WERI-Rb-1 (cell line): ENCODE measurements around the gene CDKL4.
"Not testable (repeated sequence)": the region's sequence is repeated elsewhere in the genome, so short reads cannot be mapped to it uniquely, and the experiment has no call there.

Source experiments
- DNase-seq: peaks from one replicate; pipeline ENCODE4 v3.0.0-alpha.2; 2020
- H3K27ac ChIP-seq: fragments of 250-450 bp; sonication (Bioruptor Pico); 2 replicates; pipeline ENCODE4 v1.5.1; 2020; ENCODE audit warnings: mild to moderate bottlenecking, moderate library complexity
- H3K27me3 ChIP-seq: fragments of 250-450 bp; sonication (Bioruptor Pico); 2 replicates; pipeline ENCODE4 v1.5.1; 2021; ENCODE audit warnings: mild to moderate bottlenecking, low read depth, moderate library complexity; ENCODE audit not compliant: insufficient read depth, severe bottlenecking
- H3K36me3 ChIP-seq: fragments of 250-450 bp; sonication (Bioruptor Pico); 2 replicates; pipeline ENCODE4 v1.5.1; 2020; ENCODE audit warnings: mild to moderate bottlenecking, moderate library complexity
- H3K4me3 ChIP-seq: 2 replicates; pipeline ENCODE4 v1.5.1; 2011; ENCODE audit warnings: low read depth, mild to moderate bottlenecking, control low read depth, low read length
- H3K9me3 ChIP-seq: fragments of 250-450 bp; sonication (Bioruptor Pico); 2 replicates; pipeline ENCODE4 v1.5.1; 2021; ENCODE audit warnings: mild to moderate bottlenecking, moderate library complexity; ENCODE audit not compliant: severe bottlenecking
- TF ChIP-seq, protein P1 (sequence below): IDR thresholded peaks from 2 replicates; pipeline ENCODE4 v1.5.1; 2011; ENCODE audit warnings: low read depth, mild to moderate bottlenecking, control low read depth, inconsistent platforms, low read length

The CDKL4 gene

DNA sequence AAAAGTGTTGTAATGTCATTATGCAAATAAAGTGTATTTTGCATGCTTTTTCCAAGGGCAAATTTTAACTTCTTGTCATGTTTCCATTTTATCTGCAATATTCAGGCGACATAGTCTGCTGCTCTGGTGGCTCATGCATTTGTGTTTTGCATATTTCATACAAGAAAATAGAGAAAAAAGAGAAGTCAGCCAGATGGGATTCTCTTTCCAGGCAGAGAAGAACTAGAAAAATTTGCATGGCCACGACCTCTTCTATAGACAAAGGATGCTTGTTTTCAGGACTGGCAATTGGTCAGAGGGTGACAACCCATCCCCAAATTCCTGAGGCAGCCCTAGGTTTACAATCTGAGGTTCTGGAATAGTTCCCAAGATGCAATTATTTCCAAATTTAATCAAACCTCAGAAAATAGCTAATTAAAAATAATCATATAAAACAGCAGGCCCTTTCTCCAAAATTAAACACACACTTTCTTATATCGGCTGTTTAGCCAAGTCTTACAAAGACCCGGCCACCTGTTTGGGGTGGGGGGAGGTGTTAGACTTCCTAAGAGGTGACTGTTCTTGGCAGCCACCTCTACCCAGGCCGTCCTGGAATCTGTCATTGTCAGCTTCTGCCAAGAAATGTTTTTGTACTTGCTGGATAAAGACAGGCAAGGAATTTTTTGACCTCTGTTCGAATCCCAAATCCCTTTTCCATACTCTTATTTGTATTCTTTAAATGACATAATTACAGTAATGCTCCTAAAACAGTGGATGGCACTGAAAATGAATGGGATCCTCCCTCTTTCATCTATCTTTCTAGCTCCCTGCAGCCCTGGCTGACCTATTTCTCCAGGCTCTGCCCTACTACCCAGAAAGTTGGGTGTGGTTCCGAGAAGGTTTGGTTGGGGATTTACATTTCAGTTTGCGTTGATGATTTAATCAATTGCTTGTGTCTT, 102.2 kb downstream of the CDKL4 start:
- no peak for DNase-seq
- Histone ChIP-seq H3K36me3 (no peaks in the 10 kb centered on the region), H3K9me3 (no peaks in the 10 kb centered on the region), H3K27ac (no peak overlapping the region), H3K4me3 (no peak overlapping the region), H3K27me3 (no peaks in the 10 kb centered on the region)
- TF ChIP-seq, protein P1, sequence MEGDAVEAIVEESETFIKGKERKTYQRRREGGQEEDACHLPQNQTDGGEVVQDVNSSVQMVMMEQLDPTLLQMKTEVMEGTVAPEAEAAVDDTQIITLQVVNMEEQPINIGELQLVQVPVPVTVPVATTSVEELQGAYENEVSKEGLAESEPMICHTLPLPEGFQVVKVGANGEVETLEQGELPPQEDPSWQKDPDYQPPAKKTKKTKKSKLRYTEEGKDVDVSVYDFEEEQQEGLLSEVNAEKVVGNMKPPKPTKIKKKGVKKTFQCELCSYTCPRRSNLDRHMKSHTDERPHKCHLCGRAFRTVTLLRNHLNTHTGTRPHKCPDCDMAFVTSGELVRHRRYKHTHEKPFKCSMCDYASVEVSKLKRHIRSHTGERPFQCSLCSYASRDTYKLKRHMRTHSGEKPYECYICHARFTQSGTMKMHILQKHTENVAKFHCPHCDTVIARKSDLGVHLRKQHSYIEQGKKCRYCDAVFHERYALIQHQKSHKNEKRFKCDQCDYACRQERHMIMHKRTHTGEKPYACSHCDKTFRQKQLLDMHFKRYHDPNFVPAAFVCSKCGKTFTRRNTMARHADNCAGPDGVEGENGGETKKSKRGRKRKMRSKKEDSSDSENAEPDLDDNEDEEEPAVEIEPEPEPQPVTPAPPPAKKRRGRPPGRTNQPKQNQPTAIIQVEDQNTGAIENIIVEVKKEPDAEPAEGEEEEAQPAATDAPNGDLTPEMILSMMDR, result no peak

DNA sequence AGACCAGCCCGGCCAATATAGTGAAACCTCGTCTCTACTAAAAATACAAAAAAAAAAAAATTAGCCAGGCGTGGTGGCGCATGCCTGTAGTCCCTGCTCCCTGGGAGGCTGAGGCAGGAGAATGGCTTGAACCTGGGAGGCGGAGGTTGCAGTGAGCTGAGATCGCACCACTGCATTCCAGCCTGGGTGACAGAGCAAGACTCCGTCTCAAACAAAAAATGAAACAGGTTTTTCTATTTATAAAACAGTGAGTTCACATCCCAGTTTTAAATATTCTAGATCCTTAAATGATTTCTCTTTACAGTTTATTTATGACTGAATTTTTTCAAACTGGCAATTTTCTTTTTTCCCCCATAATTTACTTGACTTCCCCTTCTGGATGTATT, 102.8 kb downstream of the CDKL4 start:
- H3K4me3 ChIP-seq, H3K9me3 ChIP-seq, H3K27ac ChIP-seq, H3K36me3 ChIP-seq, DNase-seq, H3K27me3 ChIP-seq: not testable (repeated sequence)

DNA sequence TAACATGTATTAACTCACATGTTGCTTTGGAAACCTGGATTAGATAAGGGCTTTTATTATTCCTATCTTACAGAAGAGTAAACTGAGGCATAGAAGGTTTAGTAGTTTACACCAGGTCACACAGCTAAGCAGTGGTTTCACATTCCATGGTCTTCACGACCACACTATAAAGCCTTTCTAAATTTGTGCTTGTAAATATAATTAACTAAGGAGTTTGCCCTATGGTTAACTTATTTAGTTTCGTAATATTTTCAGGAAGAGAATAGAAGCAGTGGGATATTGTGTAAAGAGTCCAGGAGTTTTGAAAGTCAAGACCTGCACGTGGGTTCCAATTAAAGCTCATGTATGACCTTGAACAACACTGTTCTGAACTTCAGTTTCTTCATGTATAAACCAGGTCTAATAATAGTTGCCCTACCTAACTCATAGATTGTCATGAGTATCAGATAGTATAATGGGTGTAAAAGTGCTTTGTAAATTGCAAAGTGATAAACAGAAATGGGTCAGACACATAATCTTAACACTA, 103.4 kb downstream of the CDKL4 start:
- Histone ChIP-seq H3K27ac (no peak overlapping the region), H3K9me3 (no peaks in the 10 kb centered on the region), H3K4me3 (no peak overlapping the region), H3K36me3 (no peaks in the 10 kb centered on the region), H3K27me3 (no peaks in the 10 kb centered on the region)
- TF ChIP-seq, protein P1, result no peak
- no peak for DNase-seq

DNA sequence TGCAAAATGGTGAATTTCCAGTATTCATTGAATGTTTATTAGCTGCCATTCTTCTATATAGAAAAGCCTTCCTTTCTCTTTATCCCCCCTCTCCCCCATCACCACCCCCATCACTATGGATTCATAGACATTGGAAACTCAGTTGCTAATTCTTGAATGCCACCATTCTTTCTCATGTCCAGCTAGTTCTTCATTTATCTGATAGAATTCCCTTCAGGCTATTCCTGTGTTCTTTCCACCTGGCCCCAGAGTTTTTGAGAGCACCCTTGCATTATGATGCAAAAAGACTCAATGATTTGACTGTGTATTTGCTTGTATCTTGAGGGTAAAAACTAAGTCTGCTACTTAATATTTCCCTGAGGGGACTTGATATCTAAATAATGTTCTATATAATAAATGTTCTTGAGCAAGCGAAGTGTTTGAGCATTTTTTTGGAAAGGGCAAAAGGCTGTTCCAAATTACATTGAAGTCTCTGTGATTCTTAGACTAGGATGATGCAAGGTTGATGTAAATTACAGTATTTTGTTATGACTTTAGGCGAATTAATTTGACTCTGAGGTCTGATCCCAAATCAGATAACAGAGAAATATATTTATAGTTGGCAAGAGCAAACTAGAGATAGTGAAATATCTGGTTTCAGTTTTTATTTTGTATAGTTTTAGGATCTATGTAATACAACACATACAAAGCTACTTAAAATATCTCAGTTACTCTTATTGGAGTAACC, 104.1 kb downstream of the CDKL4 start:
- Histone ChIP-seq H3K9me3 (no peaks in the 10 kb centered on the region), H3K36me3 (no peaks in the 10 kb centered on the region), H3K4me3 (no peak overlapping the region), H3K27ac (no peak overlapping the region), H3K27me3 (no peaks in the 10 kb centered on the region)
- TF ChIP-seq, protein P1, result no peak
- DNase-seq, result no peak

DNA sequence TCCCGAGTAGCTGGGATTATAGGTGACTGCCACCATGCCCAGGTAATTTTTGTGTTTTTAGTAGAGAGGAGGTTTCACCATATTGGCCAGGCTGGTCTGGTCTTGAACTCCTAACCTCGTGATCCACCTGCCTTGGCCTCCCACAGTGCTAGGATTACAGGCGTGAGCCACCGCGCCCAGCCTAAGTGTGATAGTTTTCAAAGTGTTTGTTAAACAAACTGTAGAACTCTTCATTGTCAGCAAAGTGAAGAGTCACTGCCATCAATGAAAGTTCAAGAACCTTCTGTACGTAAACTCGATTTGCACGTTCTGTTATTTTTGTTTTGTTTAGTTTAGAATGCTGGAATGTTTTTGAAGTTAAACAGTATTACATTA, 104.9 kb downstream of the CDKL4 start:
- Histone ChIP-seq H3K9me3 (no peaks in the 10 kb centered on the region), H3K27ac (no peak overlapping the region), H3K27me3 (no peaks in the 10 kb centered on the region), H3K4me3 (no peak overlapping the region), H3K36me3 (no peaks in the 10 kb centered on the region)
- DNase-seq, result no peak
- TF ChIP-seq, protein P1, result no peak

DNA sequence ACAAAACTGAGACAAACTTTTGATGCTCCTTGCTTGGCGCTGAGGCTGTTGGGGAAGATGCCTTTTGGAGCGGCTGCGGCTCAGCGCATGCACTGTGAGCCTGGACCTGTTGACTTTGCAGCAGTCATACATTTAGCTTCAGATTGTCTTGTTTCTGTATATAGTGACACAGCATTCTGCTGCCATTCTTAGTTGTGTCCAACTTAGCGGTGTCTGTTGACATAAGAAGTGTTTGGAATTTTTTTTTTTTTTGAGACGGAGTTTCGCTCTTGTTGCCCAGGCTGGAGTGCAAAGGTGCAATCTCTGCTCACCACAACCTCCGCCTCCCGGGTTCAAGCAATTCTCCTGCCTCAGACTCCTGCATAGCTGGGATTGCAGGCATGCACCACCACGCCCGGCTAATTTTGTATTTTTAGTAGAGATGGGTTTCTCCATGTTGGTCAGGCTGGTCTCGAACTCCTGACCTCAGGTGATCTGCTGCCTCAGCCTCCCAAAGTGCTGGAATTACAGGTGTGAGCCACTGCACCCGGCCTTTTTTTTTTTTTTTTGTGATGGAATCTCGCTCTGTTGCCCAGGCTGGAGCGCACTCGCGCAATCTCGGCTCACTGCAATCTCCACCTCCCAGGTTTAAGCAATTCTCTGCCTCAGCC, 105.5 kb downstream of the CDKL4 start:
- not testable (repeated sequence) for DNase-seq, H3K9me3 ChIP-seq, H3K4me3 ChIP-seq

More for the DNA sequence above, 105.5 kb downstream of the CDKL4 start:
- H3K27me3 ChIP-seq, H3K36me3 ChIP-seq, H3K27ac ChIP-seq: not testable (repeated sequence)
